ENCODE measurements around the gene SIRT2.
"Not testable (repeated sequence)": the region's sequence is repeated elsewhere in the genome, so short reads cannot be mapped to it uniquely, and the experiment has no call there.

SIRT2 gene

DNA sequence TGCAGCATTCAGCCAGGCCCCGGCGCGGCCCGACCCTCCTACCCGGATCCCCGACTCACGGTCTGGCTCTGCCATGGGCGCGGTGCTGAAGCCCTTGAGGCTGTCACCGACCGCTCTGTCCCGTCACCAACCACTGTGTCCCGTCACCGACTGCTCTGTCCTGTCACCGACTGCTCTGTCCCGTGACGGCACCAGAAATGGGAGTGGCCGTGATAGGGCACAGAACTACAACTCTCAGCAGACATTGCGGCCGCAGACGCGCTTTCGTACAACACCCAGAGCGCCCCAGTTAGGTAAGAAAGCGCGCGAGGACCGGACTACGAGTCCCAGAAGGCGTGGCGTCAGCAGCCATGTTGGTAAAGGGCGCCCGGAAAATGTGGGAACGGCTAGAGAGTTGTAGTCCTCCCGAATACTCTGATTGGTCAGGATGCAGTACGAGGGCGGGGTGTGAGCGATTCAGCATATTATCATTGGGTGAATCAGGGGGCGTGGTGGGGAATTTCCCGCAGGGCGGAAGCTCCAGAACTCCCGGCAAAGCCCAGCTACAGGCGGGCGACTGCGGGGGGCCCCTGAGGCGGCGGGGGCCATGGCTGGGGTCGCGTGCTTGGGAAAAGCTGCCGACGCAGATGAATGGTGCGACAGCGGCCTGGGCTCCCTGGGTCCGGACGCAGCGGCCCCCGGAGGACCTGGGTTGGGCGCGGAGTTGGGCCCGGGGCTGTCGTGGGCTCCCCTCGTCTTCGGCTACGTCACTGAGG is at the start of gene SIRT2, which contains the start of gene NFKBIB:
Gene SIRT2 (minus strand): TSS at position 172 of the 755 bp plus-strand sequence. CDS start 97 bp downstream, at position 75.
Gene NFKBIB (plus strand): TSS at position 523 of the 755 bp plus-strand sequence. CDS start 64 bp downstream, at position 587.
- peak; percentile 100 for DNase-seq

DNA sequence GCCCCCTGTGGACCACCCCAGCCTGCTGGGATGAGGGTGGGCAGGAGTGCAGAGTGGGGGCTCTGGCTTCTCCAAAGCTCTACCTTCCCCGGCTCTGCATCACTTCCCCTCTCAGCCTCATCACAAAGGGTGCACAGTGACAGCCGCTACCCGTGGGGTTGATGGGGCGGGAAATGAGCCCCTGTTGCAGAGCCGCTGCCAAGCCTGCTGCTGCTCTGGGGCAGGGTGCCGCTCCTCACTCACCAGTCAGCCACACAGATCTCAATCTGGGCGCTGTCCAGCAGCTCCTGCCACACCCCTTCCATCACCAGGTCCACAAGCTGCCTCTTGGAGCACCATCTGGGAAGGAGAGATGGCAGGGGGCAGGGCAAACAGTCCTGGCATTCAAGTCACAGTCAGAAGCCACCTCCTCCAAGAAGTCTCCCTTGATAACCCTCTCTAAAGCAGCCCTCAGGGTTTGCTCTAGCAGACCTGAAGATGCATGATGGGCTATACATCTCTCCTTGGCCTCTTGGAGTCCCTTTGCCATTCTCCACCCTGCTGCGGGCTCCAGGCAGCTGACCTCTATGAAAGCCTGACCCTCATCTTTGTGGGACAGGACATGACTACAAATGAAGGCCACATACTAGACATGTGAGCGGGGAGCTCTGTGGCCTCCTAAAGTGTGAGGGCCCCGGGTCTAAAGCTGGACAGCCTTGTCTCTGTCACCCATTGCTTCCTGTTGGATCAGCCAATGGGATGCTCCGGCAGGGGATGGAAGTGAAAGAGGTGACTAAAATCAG is 47.0 kb upstream of the SIRT2 start:
- DNase-seq: no peak

DNA sequence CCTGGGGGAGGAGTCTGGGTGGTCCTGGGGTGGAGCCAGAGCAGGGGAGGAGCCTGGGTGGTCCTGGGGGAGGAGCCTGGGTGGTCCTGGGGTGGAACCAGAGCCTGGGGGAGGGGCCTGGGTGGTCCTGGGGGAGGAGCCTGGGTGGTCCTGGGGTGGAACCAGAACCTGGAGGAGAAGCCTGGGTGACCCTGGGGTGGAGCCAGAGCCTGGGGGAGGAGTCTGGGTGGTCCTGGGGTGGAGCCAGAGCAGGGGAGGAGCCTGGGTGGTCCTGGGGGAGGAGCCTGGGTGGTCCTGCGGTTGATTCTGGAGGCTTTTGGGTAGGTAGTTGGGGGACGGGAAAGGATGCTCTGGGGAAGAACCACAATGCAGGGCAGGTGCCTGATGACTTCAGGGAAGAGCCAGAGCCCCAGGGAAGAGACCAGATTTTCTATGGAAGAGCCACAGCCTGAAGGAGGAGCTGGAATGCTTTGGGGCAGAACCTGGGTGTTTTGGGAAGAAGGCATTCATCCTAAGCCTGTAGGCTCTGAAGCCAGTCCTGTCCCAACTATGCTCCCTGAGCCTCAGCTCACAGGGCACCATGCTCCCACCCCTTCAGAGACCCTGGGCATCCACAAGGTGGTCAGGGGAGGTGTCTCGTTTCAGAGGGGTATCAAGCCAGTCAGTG is 46.3 kb upstream of the SIRT2 start:
- DNase-seq: no peak

DNA sequence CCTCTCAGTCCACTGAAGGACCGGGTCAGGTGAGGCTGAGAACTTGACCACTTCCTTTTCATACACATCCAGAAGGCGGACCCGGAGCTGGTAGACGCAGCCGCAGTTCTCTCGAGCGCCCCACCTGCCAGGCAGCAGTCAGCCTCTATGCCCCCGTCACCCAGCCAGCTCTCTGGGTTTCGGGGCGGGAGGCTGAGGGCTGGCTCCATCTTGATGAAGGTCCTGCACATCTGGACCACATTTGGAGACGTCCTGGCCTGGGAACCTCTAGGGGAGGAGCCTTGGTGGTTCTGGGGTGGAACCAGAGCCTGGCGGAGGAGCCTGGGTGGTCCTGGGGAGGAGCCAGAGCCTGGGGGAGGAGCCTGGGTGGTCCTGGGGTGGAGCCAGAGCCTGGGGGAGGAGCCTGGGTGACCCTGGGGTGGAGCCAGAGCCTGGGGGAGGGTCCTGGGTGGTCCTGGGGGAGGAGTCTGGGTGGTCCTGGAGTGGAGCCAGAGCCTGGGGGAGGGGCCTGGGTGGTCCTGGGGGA is 45.6 kb upstream of the SIRT2 start:
- no peak for DNase-seq

DNA sequence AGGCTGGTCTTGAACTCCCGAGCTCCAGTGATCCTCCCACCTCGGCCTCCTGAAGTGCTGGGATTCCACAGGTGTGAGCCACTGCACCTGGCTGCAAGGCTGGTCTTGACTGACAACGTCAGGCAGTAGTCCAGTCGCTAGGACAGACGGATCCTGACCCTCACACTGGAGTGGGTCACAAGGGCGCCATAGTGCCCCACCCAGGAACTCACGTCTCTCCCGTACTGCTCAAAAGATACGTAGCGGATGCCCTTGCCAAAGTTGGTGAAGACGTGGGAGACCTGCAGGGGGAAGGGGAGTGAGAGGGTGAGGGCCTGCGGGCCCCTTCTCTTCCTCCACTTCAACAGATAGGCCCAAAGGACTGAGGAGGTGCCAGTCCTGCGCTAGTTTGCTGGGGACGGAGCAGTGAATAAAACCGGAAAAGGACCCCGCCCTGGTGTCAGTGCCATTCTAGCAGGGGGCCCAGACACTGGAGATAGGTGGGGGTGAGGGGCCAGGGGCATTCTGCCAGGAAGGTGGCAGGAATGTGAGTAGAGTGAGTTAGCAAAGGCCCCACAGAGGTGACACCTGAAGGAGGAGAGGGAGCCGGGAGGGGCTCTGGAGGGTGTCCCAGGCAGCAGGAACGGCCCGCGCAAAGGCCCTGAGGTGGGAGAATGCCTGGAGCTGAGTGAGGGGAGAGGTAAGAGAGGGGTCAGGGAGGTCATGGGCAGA is 43.2 kb upstream of the SIRT2 start:
- no peak for DNase-seq

DNA sequence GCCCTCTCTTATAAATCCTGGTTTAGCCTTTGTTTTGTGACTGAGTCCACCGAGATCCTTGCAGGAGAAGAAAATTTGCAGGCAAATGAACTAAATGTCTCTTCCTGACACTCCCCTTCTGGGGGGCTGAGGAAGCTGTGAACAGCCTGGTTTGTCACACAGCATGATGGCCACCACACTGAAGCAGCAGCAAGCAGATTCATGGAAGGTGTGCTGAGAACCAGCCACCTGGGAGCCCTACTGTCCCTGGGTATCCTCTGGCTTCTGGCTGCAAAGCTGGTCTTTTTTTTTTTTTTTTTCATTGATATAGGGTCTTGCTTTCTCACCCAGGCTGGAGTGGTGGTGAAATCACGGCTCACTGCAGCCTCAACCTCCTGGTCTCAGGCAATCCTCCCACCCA is 42.6 kb upstream of the SIRT2 start:
- no peak for DNase-seq

DNA sequence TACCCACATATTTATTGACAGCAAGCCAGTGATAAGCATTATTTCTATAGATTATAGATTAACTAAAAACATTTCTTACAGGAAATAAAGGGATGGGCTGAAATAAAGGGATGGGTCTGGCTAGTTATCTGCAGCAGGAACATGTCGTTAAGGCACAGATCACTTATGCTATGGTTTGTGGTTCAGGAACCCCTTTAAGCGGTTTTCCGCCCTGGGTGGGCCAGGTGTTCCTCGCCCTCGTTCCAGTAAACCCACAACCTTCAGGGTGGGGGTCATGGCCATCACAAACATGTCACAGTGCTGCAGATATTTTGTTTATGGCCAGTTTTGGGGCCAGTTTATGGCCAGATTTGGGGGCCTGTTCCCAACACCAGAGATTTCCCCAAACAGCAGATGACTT is 42.0 kb upstream of the SIRT2 start:
- DNase-seq: not testable (repeated sequence)

DNA sequence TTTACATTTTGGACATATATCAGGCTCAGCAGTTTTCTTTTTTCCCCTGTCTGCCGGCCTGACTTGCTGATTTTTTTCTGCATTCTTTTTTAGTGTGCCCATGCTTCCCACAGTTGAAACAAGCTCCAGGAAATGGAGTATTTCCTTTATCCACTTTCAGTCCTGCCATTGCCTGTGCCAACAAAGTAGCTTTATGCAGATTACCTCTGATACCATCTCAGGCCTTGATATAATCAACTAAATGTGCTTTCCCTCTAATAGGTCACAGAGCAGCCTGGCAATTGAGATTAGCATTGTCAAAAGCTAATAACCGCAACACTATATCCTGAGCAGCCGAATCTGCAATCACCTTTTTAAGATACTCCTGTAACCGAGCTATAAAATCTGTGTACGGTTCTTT is 40.5 kb upstream of the SIRT2 start:
- DNase-seq: no peak

DNA sequence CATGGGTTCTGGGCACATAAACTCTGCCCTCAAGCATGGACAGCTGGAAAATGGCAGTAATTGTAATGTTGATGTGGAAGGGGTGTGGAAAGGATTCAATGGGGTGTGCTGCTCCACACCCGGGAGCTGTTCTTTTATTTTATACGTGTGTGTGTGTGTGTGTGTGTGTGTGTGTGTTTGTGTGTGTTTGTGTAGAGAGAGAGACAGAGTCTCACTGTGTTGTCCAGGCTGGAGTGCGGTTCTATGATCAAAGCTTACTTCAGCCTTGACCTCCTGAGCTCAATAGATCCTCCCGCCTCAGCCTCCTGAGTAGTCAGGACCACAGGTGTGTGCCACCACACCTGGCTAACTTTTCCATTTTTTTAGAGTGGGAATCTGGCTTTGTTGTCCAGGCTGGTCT is 34.1 kb upstream of the SIRT2 start:
- no peak for DNase-seq

DNA sequence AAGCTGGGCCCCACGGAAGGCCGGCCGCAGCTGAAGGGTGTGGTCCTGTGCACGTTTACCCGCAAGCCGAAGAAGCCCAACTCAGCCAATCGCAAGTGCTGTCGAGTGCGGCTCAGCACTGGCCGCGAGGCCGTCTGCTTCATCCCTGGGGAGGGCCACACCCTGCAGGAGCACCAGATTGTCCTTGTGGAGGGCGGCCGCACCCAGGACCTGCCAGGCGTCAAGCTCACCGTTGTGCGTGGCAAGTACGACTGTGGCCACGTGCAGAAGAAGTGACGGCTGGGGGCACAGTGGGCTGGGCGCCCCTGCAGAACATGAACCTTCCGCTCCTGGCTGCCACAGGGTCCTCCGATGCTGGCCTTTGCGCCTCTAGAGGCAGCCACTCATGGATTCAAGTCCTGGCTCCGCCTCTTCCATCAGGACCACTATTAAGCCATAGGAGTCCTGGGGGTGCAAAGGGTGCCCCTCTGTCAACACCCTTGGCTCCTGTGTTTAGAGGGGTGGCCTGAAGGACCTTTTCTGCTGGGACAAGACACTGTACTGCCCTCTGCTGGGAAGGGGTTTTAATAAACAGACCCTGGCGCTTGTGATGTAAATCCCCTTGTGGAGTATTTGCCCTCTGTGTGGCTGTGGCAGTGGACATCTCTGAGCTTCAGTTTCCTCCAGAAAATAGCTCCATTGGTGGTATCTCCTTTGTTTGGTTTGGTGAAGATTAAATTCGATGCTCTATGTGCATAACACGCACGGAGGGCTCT is 33.2 kb upstream of the SIRT2 start:
- DNase-seq: peak; percentile 26 to 64

DNA sequence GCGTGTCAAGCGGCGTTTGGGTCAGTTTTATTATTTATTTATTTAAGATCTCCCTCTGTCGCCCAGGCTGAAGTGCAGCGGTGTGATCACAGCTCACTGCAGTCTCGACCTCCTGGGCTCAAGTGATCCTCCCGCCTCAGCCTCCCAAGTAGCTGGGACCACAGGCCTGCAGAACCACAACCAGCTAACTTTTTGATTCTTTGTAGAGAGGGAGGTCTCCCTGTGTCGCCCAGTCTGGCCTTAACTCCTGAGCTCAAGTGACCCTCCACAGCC is 32.0 kb upstream of the SIRT2 start:
- no peak for DNase-seq

DNA sequence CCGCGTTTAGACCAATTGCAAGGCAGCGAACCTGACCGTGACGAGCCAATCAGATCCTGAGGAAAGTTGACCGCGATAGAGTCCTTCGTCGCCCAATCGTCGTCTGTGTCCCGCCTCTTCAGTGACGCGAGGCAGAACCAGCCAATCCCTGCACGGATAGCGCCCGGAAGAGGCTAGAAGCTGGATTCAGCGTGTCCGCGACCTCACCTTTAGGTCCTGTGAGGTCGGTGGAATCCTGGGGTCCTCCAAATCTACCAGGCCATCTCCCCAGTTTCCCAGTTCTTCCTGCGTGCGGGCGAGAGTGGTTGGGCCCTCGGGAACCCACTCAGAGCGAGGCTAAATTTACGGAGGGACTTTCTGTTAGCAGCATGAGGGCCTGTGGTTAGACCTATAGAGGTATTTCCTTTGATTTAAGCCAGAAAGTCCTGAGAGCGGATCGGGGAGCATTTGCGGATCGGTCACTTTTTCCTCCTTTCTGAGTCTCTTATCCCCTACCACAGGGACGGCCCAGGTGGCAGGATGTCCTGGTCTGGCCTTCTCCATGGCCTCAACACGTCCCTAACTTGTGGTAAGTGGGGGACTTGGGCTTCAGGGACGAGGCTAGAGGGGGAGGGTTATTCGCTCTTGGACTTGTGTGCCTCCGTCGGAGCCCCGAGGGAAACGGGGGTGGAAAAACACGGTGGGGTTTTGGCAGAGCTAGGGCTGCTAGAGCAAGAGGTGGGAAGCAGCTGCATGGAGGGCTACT is 31.5 kb upstream of the SIRT2 start, which contains the start of gene MRPS12:
Gene MRPS12 (plus strand): TSS at position 169 of the 745 bp plus-strand sequence. CDS start 351 bp downstream, at position 520.
- DNase-seq: peak; percentile 99 to 100

DNA sequence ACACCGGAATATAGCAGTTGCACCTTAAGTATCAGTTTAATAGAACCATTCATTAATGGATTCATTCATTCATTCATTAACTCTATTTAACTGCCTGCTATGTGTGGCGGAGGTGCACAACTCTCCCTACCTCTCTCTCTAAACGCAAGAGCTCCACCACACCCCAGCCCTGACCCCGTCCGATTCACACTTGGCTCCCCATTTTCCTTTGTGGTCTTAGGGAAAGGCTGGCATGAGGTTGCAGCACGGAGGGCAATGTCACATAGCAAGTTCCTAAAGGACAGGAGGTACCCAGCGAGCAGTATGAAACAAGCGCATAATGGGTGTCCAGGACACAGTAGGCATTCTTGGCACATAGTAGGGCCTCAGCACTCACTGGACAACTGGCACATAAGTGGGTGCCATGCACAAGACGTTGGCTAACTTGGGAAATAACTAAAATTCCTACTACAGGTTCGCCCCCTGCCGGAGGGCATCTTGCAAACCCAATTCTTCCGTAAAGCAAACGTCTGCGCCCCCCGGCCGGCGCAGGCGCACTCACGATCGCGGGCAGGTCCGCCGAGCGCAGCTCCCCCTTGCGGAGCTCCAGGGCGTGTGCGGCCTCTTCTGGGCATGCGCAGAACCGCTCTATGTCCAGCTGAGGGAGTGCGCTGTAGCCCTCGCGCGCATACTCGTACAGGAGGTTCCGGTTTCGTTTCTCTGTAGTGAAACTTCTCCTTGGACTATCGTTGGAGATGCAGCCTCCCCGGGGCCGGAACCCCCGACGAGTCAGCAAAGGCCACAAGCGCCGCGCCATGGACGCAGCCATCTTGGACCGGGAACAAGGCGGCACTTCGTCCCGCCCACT is 30.7 kb upstream of the SIRT2 start, which contains the start of gene SARS2:
Gene SARS2 (minus strand): TSS at position 835 of the 847 bp plus-strand sequence. CDS start 27 bp downstream, at position 808.
- DNase-seq: peak; percentile 94

DNA sequence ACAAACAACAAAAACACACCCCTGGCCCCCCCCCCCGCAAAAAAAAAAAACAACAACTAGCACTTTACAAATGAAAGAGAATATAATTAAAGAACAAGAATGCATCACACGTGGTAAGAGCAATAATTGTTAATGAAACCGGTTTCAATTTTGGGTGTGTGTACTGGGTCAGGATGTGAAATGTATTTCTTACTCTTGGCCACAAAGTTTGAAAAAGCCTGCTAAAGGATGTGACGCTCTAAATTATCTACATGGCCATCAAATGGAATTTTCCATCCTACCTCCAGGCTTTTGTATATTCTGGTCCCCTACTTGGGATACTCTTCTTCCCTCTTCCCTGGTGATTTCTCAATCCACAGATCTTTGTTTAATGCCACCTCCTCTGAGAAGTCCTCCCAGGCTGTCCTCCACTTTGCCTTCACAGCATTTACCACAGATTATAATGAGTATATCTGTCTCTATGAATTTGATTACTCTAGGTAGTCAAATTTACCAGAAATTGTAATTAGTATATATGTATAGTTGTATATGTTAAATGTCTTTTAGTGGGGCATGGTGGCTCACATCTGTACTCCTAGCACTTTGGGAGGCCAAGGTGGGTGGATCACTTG is 29.1 kb upstream of the SIRT2 start:
- peak in 1 of 2 donors; percentile 49 for DNase-seq

DNA sequence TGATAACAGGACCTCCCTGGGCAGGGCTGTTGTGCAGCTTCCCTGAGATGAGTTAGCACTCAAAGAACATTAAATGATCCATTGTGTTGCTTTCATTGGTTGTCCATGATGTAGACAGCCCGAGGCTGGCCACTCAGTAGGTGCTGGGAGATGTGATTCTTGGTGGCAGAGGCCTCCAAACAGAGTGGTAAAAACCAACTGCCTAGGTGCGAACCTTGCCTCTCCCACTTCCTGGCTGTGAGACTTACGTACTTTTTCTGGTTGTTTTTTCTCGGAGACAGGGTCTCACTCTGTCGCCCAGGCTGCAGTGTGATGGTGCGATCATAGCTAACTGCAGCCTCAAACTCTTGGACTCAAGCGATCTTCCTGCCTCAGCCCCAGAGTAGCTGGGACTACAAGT is 25.0 kb upstream of the SIRT2 start:
- peak; percentile 52 to 63 for DNase-seq

DNA sequence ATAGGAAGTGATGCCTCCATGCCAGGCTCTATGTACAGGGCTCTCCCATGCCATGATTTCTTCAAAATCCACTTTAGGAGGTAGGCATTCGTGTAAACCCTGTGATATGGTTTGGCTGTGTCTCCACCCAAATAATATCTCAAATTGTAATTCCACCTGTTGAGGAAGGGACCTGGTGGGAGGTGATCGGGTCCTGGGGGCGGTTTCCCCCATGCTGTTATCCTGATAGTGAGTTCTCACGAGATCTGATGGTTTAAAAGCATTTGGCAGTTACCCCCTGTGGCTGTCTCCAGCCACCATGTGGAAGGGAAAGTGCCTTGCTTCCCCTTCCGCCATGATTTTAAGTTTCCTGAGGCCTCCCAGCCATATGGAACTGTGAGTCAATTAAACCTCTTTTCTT is 23.1 kb upstream of the SIRT2 start:
- DNase-seq: no peak

DNA sequence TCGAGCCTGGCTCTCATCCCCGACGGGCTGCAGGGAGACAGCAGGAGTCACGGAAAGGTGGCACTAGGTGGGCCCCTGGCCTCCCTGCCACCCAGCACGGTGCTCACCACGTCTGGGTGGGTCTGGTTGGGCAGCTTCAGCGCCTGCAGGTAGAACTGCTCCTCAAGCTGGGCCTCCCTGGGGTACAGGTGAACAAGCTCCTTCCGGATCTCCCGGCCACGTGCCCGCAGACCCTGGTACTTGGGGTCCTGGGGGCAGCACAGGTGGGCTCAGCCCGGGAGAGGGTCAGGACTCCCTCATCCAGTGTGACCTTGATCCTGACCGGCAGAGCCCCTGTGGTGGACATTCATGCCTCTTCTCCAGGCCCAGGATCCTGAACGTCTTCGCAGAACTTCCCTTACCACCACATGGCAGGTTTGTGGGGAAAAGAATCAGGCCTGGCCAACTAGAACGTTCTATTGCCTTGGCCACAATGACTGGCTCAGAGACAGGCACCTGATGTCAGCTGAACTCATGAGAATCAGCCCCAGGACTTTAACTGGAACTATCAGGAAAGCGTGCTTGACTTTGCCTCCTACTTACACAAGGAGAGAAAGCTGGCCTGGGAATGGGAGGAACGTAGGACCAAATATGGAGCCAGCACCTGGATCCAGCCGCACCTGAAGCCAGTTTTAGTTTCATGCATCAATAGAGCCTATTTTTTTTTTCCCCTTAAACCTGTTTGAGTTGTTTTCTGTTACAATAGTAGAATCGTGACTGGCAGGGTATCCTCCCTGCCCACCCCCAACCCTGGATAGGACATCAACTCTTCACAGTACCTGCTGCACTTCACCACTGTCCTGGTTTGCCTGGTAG is 22.2 kb upstream of the SIRT2 start:
- no peak for DNase-seq

DNA sequence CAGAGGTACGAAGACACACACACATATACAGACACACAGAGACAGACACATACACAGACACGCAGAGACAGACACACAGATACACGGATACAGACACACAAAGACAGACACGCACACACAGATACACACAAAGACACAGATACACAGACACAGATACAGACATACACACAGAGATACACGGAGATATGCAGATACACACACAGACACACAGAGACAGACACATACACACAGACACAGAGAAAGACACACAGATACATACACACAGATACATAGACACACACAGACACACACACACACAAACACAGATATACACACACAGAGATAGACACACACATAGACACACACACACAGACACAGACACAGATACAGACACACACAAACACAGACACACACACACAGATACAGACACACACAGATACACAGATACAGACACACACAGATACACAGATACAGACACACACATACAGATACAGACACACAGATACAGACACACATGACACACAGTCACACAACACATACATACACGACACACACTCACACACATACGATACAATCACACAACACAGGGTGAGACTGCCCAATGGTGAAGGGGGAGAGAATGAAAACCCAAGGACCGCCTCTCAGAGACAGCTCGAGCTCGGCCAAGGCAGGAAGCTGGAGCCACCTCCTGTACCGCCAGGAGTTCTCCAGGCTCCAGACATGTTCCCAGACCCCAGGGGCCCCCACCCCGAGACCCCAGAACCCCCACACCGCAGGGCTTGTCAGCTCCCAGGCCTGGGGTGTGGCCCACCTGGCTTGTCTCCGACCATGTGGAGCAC is 21.4 kb upstream of the SIRT2 start:
- DNase-seq: no peak

Measured in CD4-positive, alpha-beta T cell treated with Interferon alpha-2 for 1 hour (primary cell).